K562 (cell line): ENCODE measurements around the gene DKK1. TPM values are rescaled to one million over a fixed set of nuclear protein-coding genes. Genes with fewer than 3 reads are reported as not detected.

ENCODE experiments used
- ATAC-seq: fragments of 200-7000 bp; cut with Tn5 transposase; 3 replicates; pipeline ENCODE4 v1.9.1; 2020; ENCODE audit warnings: moderate library complexity
- BruUV-seq: library from RNA; stranded (reverse); fragments of 400-500 nt; replicated peaks from 2 replicates; lab custom pipeline; 2021; lab: Mats Ljungman, UMichigan
- CTCF ChIA-PET: fragments of 300-600 bp; formaldehyde crosslinking; extraction: SDS; loops from one replicate; lab custom pipeline; 2021; ENCODE audit warnings: low intra/inter-chr PET ratio; lab: Yijun Ruan, JAX
- POLR2A ChIA-PET: fragments of 300-600, 350-650 bp; sonication (Branson Sonifier 250); formaldehyde crosslinking; extraction: SDS; loops from one replicate; lab custom pipeline; 2021; ENCODE audit warnings: antibody characterized with exemption, inconsistent platforms; lab: Yijun Ruan, JAX
- DNase-seq, 4 experiments: peaks; one replicate each; pipeline versions ENCODE4 v3.0.0 to v3.0.0-alpha.2; 2011 to 2018; ENCODE audit warnings: low spot score in 3 of 4, mixed read lengths in 3 of 4; ENCODE audit errors: extremely low read depth in 1 of 4
- FAIRE-seq: peaks from 2 replicates; lab custom pipeline; 2011; peaks lifted over from hg19 to GRCh38; lab: Jason Lieb, UNC
- H2AFZ ChIP-seq: 2 replicates; pipeline ENCODE4 v1.6.0; 2011; ENCODE audit warnings: low read depth, low read length, control low read depth, inconsistent platforms
- H3K27ac ChIP-seq: fragments of 200-600 bp; 3 replicates; pipeline ENCODE4 v1.8.0; 2011; ENCODE audit warnings: low read depth, mild to moderate bottlenecking, control low read depth, inconsistent platforms, low read length, moderate library complexity, mixed read lengths; ENCODE audit errors: extremely low read depth
- H3K27me3 ChIP-seq, 2 experiments: fragments of 300-600 bp in 1 of 2; 2 replicates in 1 of 2; 3 replicates in 1 of 2; pipeline versions ENCODE4 v1.6.0 to v1.8.0; 2011; ENCODE audit warnings: inconsistent platforms in 2 of 2, low read length in 2 of 2, mild to moderate bottlenecking in 1 of 2, mixed read lengths in 1 of 2, moderate library complexity in 1 of 2; ENCODE audit not compliant: control insufficient read depth in 2 of 2, insufficient read depth in 2 of 2
- H3K36me3 ChIP-seq: fragments of 300-600 bp; 3 replicates; pipeline ENCODE4 v1.8.0; 2011; ENCODE audit warnings: mild to moderate bottlenecking, low read length, inconsistent platforms; ENCODE audit not compliant: control insufficient read depth, insufficient read depth
- H3K4me1 ChIP-seq, 2 experiments: fragments of 200-600 bp in 1 of 2; replicated peaks in 1 of 2; 2 replicates in 1 of 2; 3 replicates in 1 of 2; pipeline versions ENCODE4 v1.5.1 to v1.8.0; 2011; ENCODE audit warnings: inconsistent platforms in 2 of 2, low read length in 2 of 2, mild to moderate bottlenecking in 1 of 2, mixed read lengths in 1 of 2, moderate library complexity in 1 of 2; ENCODE audit not compliant: control insufficient read depth in 2 of 2, insufficient read depth in 2 of 2
- H3K4me2 ChIP-seq: 2 replicates; pipeline ENCODE4 v1.6.1; 2011; ENCODE audit warnings: low read length, control low read depth, inconsistent platforms, mixed read lengths; ENCODE audit not compliant: insufficient read depth
- H3K4me3 ChIP-seq: fragments of 200-600 bp; sonication (generic), shearing (Covaris generic); 2 replicates; pipeline ENCODE4 v1.5.1; 2016; ENCODE audit warnings: control low read depth, inconsistent platforms
- H3K79me2 ChIP-seq: fragments of 200-600 bp; 3 replicates; pipeline ENCODE4 v1.8.0; 2011; ENCODE audit warnings: low read length, inconsistent platforms; ENCODE audit not compliant: control insufficient read depth, insufficient read depth
- H3K9ac ChIP-seq, 2 experiments: 2 replicates each; pipeline versions ENCODE4 v1.6.0 to v1.6.1; 2011; ENCODE audit warnings: low read depth in 2 of 2, low read length in 2 of 2, control low read depth in 1 of 2, inconsistent platforms in 1 of 2, mild to moderate bottlenecking in 1 of 2, mixed read lengths in 1 of 2; ENCODE audit not compliant: insufficient read depth in 1 of 2
- H3K9me1 ChIP-seq: one replicate; pipeline ENCODE4 v1.6.0; 2011; ENCODE audit warnings: inconsistent platforms, mild to moderate bottlenecking, low read length, moderate library complexity; ENCODE audit not compliant: control insufficient read depth, insufficient read depth
- H3K9me3 ChIP-seq: replicated peaks from 2 replicates; pipeline ENCODE4 v1.5.1; 2011; ENCODE audit warnings: low read depth, low read length, inconsistent platforms; ENCODE audit not compliant: control insufficient read depth, insufficient read depth
- H4K20me1 ChIP-seq: replicated peaks from 2 replicates; pipeline ENCODE4 v1.6.1; 2011; ENCODE audit warnings: low read length, inconsistent platforms, mixed read lengths; ENCODE audit not compliant: control insufficient read depth, insufficient read depth
- ATF3 ChIP-seq, 2 experiments: fragments of 450-650 bp in 1 of 2; sonication (generic) in 1 of 2; formaldehyde crosslinking in 1 of 2; IDR thresholded peaks in 1 of 2; conservative IDR thresholded peaks in 1 of 2; 2 replicates each; pipeline versions ENCODE4 v1.6.1 to v1.8.1; 2016 to 2023; ENCODE audit warnings: mild to moderate bottlenecking in 2 of 2, moderate library complexity in 2 of 2, inconsistent platforms in 1 of 2, missing genetic modification reagents in 1 of 2
- CTCFL ChIP-seq: IDR thresholded peaks from 2 replicates; pipeline ENCODE4 v1.6.1; 2011; ENCODE audit warnings: borderline replicate concordance, low read depth, mild to moderate bottlenecking, moderate library complexity, low read length; ENCODE audit not compliant: insufficient read depth, poor library complexity, severe bottlenecking
- ESRRA ChIP-seq: fragments of 450-650 bp; IDR thresholded peaks from 2 replicates; pipeline ENCODE4 v1.6.1; 2014; ENCODE audit warnings: low read depth, mild to moderate bottlenecking, moderate library complexity, borderline replicate concordance
- GTF2A2 ChIP-seq: IDR thresholded peaks from 2 replicates; pipeline ENCODE4 v1.6.1; 2016; ENCODE audit warnings: mild to moderate bottlenecking, missing genetic modification characterization, missing compliant biosample characterization
- MLLT1 ChIP-seq, 2 experiments: fragments of 450-650 bp; IDR thresholded peaks; 2 replicates each; pipeline ENCODE4 v1.6.1; 2016
- NCOR1 ChIP-seq: fragments of 450-650 bp; IDR thresholded peaks from 2 replicates; pipeline ENCODE4 v1.6.1; 2016; ENCODE audit warnings: mild to moderate bottlenecking, moderate library complexity
- NFIX ChIP-seq: fragments of 250-450 bp; sonication (Bioruptor Pico); IDR thresholded peaks from 2 replicates; pipeline ENCODE4 v1.4.0; 2020; ENCODE audit warnings: low read depth, mild to moderate bottlenecking, moderate library complexity
- PTTG1 ChIP-seq: fragments of 450-650 bp; IDR thresholded peaks from 2 replicates; pipeline ENCODE4 v1.6.1; 2016; ENCODE audit warnings: low read depth, mild to moderate bottlenecking, missing genetic modification characterization, missing compliant biosample characterization
- RBM25 ChIP-seq: fragments of 200-400 bp; formaldehyde crosslinking; IDR thresholded peaks from 2 replicates; pipeline ENCODE4 v1.6.1; 2018; ENCODE audit warnings: low read length, low read depth, moderate library complexity; ENCODE audit not compliant: severe bottlenecking
- SIN3B ChIP-seq: fragments of 450-650 bp; IDR thresholded peaks from 2 replicates; pipeline ENCODE4 v1.6.1; 2017; ENCODE audit warnings: low read depth, mild to moderate bottlenecking, moderate library complexity
- ZHX1 ChIP-seq: fragments of 150-350 bp; conservative IDR thresholded peaks from 2 replicates; pipeline ENCODE4 v1.6.1; 2014; ENCODE audit warnings: low read length
- ZNF639 ChIP-seq, 2 experiments: fragments of 200-800 bp in 1 of 2; sonication (Bioruptor generic) in 1 of 2; sonication (generic) in 1 of 2; formaldehyde crosslinking in 1 of 2; IDR thresholded peaks in 1 of 2; conservative IDR thresholded peaks in 1 of 2; 2 replicates each; pipeline versions ENCODE4 v1.5.0 to v1.6.1; 2016 to 2020; ENCODE audit warnings: missing compliant biosample characterization in 1 of 2, missing genetic modification characterization in 1 of 2, missing genetic modification reagents in 1 of 2
- WGBS: fragments of 100-300 bp; shearing (Covaris generic); methylation state at CpG from one replicate; pipeline ENCODE4 v1.1.6; 2016; ENCODE audit warnings: low coverage, mixed read lengths; ENCODE audit not compliant: insufficient coverage; ENCODE audit errors: missing lambda C conversion rate; 5-methylcytosine and 5-hydroxymethylcytosine counted together
- in situ Hi-C: fragments of 300-500 bp; cut with MboI; formaldehyde crosslinking; loops from 4 replicates; pipeline ENCODE4 v1.15.0; 2018; ENCODE audit warnings: inconsistent platforms, mixed read lengths
- intact Hi-C: fragments of 100-400 bp; cut with micrococcal nuclease; formaldehyde crosslinking; loops from 2 replicates; pipeline ENCODE4 v1.14.2; 2022
- polyA plus RNA-seq, 8 experiments: library from polyadenylated mRNA; depleted of rRNA in 4 of 8; stranded (reverse) in 5 of 8; unstranded in 3 of 8; fragments of >200 nt; fragmentation: Nextera tagmentation in 2 of 8; fragmentation: Illumina TruSeq in 1 of 8; extraction: Ambion mirVana in 2 of 8; extraction: Trizol in 1 of 8; gene quantifications; 2 replicates each; pipeline versions ENCODE4 v1.2.1 to v1.2.3, GENCODE V29; 2011 to 2014; ENCODE audit warnings: inconsistent platforms in 1 of 8, missing spikeins in 1 of 8
- total RNA-seq, 7 experiments: library from RNA; depleted of rRNA in 6 of 7; stranded (reverse); fragments of >200 nt in 6 of 7; fragmentation: Illumina TruSeq in 2 of 7; extraction: Trizol in 2 of 7; gene quantifications; 2 replicates each; pipeline versions ENCODE4 v1.2.1 to v1.2.3, GENCODE V29; 2011 to 2021; ENCODE audit warnings: low replicate concordance in 1 of 7

Gene DKK1
- total and polyA plus RNA-seq, 9 of the 15 experiments (the other 6 are each of a cell fraction or from before 2014, with no cell fraction given), result 0.13 TPM; not detected in 8

GRCh38 chr10:52268790-52269189 is 45.3 kb upstream of the DKK1 start:
- FAIRE-seq, result no peak
- in situ Hi-C loops, result no loop called here
- no peaks in the 10 kb centered on the region for H3K9me1 ChIP-seq
- no peaks in the 10 kb centered on the region; the same call in 1 of the 2 replicates for H3K9me3 ChIP-seq
- intact Hi-C loops, result no loop called here
- no peak for ATAC-seq
- no peak overlapping the region for H3K4me2 ChIP-seq
- H3K4me1 ChIP-seq, result no peaks in the 10 kb centered on the region
- DNase-seq, result no peak
- no peak overlapping the region for H3K27ac ChIP-seq
- ChIA-PET POLR2A (no interaction called here), CTCF (no interaction called here)
- no peak for TF ChIP-seq NCOR1
- TF ChIP-seq PTTG1 (tag), result no peak
- no peak for TF ChIP-seq RBM25
- TF ChIP-seq ATF3 (IDR thresholded peaks at IDR 0.05), result no peak
- TF ChIP-seq ATF3 (CRISPR knock-in tag; conservative IDR thresholded peaks at IDR 0.05), result no peak
- TF ChIP-seq GTF2A2, result no peak
- TF ChIP-seq ZNF639 (CRISPR knock-in tag; conservative IDR thresholded peaks at IDR 0.05 in 1 of 2, IDR thresholded peaks at IDR 0.05 in 1 of 2), result no peak
- no peak for TF ChIP-seq SIN3B
- no peak for TF ChIP-seq MLLT1 (IDR thresholded peaks at IDR 0.05)
- no peak for TF ChIP-seq CTCFL
- TF ChIP-seq ESRRA, result no peak
- no peak for TF ChIP-seq NFIX (CRISPR knock-in tag)
- no peak for TF ChIP-seq ZHX1
- WGBS, result 3% methylated on average over 2 of the region's 2 CpGs
- no peaks in the 10 kb centered on the region for H3K79me2 ChIP-seq
- no TSS peak for BruUV-seq
- H3K27me3 ChIP-seq, result no peaks in the 10 kb centered on the region
- no peak overlapping the region for H3K9ac ChIP-seq
- no peak overlapping the region for H2AFZ ChIP-seq
- H3K4me3 ChIP-seq, result no peak overlapping the region
- H3K36me3 ChIP-seq, result no peaks in the 10 kb centered on the region
- no peaks in the 10 kb centered on the region for H4K20me1 ChIP-seq
